ENCODE measurements around the gene CHL1. TPM values are rescaled to one million over a fixed set of nuclear protein-coding genes. Genes with fewer than 3 reads are reported as not detected.

The CHL1 gene
- total and polyA plus RNA-seq, 2 experiments from 2014 or later: 0.20 TPM; not detected in 1

- Histone ChIP-seq H2AFZ (no peak overlapping the region), H3K27ac (no peak overlapping the region), H3K79me2 (no peaks in the 10 kb centered on the region), H3K9me2 (replicated peaks; ENCODE audit: insufficient read depth) (no peaks in the 10 kb centered on the region), H3K4me2 (no peak overlapping the region), H3K9me3 (ENCODE audit: low read depth) (no peaks in the 10 kb centered on the region), H3K4me1 (ENCODE audit: insufficient read depth) (no peaks in the 10 kb centered on the region), H3K36me3 (replicated peaks; ENCODE audit: insufficient read depth, low read depth) (no peaks in the 10 kb centered on the region), H3K4me3 (no peak overlapping the region), H4K20me1 (ENCODE audit: insufficient read depth, poor library complexity, severe bottlenecking) (no peaks in the 10 kb centered on the region), H3K27me3 (no peaks in the 10 kb centered on the region)
- 90% methylated on average over 2 of the region's 2 CpGs for WGBS (ENCODE audit: low lambda C conversion rate, missing lambda C conversion rate)
- TF ChIP-seq EZH2 (IDR thresholded peaks at IDR 0.05; ENCODE audit: borderline replicate concordance) (no peak), CTCF (IDR thresholded peaks at IDR 0.05; ENCODE audit: poor library complexity) (no peak), EZH2phosphoT487 (IDR thresholded peaks at IDR 0.05; ENCODE audit: low read depth, severe bottlenecking, unreplicated experiment) (no peak)
- DNase-seq (ENCODE audit: low spot score): no peak
Measured at GRCh38 chr3:280681-281080, 84.1 kb downstream of the CHL1 start.

GRCh38 chr3:284322-284721 lies 87.8 kb downstream of the CHL1 start:
- Histone ChIP-seq H3K9me3 (ENCODE audit: low read depth) (no peaks in the 10 kb centered on the region), H3K27me3 (no peaks in the 10 kb centered on the region), H3K79me2 (no peaks in the 10 kb centered on the region), H4K20me1 (ENCODE audit: insufficient read depth, poor library complexity, severe bottlenecking) (no peaks in the 10 kb centered on the region), H3K9me2 (replicated peaks; ENCODE audit: insufficient read depth) (no peaks in the 10 kb centered on the region), H3K4me2 (no peak overlapping the region), H3K27ac (no peak overlapping the region), H2AFZ (no peak overlapping the region), H3K4me3 (no peak overlapping the region), H3K4me1 (ENCODE audit: insufficient read depth) (no peaks in the 10 kb centered on the region), H3K36me3 (replicated peaks; ENCODE audit: insufficient read depth, low read depth) (no peaks in the 10 kb centered on the region)
- 68% methylated on average over 4 of the region's 4 CpGs for WGBS (ENCODE audit: low lambda C conversion rate, missing lambda C conversion rate)
- DNase-seq (ENCODE audit: low spot score): no peak
- TF ChIP-seq CTCF (IDR thresholded peaks at IDR 0.05; ENCODE audit: poor library complexity) (no peak), EZH2 (IDR thresholded peaks at IDR 0.05; ENCODE audit: borderline replicate concordance) (no peak), EZH2phosphoT487 (IDR thresholded peaks at IDR 0.05; ENCODE audit: low read depth, severe bottlenecking, unreplicated experiment) (no peak)

- Histone ChIP-seq H3K79me2 (no peaks in the 10 kb centered on the region), H3K4me2 (no peak overlapping the region), H3K9me2 (replicated peaks; ENCODE audit: insufficient read depth) (no peaks in the 10 kb centered on the region), H3K27ac (no peak overlapping the region), H3K9me3 (ENCODE audit: low read depth) (no peaks in the 10 kb centered on the region), H3K36me3 (replicated peaks; ENCODE audit: insufficient read depth, low read depth) (no peaks in the 10 kb centered on the region), H3K27me3 (no peaks in the 10 kb centered on the region), H3K4me3 (no peak overlapping the region), H3K4me1 (ENCODE audit: insufficient read depth) (no peaks in the 10 kb centered on the region), H4K20me1 (ENCODE audit: insufficient read depth, poor library complexity, severe bottlenecking) (no peaks in the 10 kb centered on the region), H2AFZ (no peak overlapping the region)
- DNase-seq (ENCODE audit: low spot score): no peak
- TF ChIP-seq CTCF (IDR thresholded peaks at IDR 0.05; ENCODE audit: poor library complexity) (no peak), EZH2 (IDR thresholded peaks at IDR 0.05; ENCODE audit: borderline replicate concordance) (no peak), EZH2phosphoT487 (IDR thresholded peaks at IDR 0.05; ENCODE audit: low read depth, severe bottlenecking, unreplicated experiment) (no peak)
- WGBS (ENCODE audit: low lambda C conversion rate, missing lambda C conversion rate): 59% methylated on average over 4 of the region's 4 CpGs
Measured at GRCh38 chr3:288417-288816, 91.9 kb downstream of the CHL1 start.

GRCh38 chr3:291028-291427 lies 94.5 kb downstream of the CHL1 start:
- Histone ChIP-seq H3K9me2 (replicated peaks; ENCODE audit: insufficient read depth) (no peaks in the 10 kb centered on the region), H4K20me1 (ENCODE audit: insufficient read depth, poor library complexity, severe bottlenecking) (no peaks in the 10 kb centered on the region), H3K79me2 (no peaks in the 10 kb centered on the region), H3K27ac (no peak overlapping the region), H3K4me2 (no peak overlapping the region), H3K9me3 (ENCODE audit: low read depth) (no peaks in the 10 kb centered on the region), H3K4me3 (no peak overlapping the region), H3K27me3 (no peaks in the 10 kb centered on the region), H2AFZ (no peak overlapping the region), H3K36me3 (replicated peaks; ENCODE audit: insufficient read depth, low read depth) (no peaks in the 10 kb centered on the region), H3K4me1 (ENCODE audit: insufficient read depth) (no peaks in the 10 kb centered on the region)
- DNase-seq (ENCODE audit: low spot score): no peak
- TF ChIP-seq EZH2 (IDR thresholded peaks at IDR 0.05; ENCODE audit: borderline replicate concordance) (no peak), CTCF (IDR thresholded peaks at IDR 0.05; ENCODE audit: poor library complexity) (no peak), EZH2phosphoT487 (IDR thresholded peaks at IDR 0.05; ENCODE audit: low read depth, severe bottlenecking, unreplicated experiment) (no peak)

Data from hepatocyte (in vitro differentiated cells).